Neural cell (in vitro differentiated cells): ENCODE measurements around the gene SNAPC5. TPM values are rescaled to one million over a fixed set of nuclear protein-coding genes. Genes with fewer than 3 reads are reported as not detected.

Experiments
- H2AFZ ChIP-seq: fragments of 200-600, 300-800 bp; sonication (generic), shearing (Covaris generic); 2 replicates; pipeline ENCODE4 v1.6.0; 2014; ENCODE audit warnings: low read depth, mild to moderate bottlenecking, antibody characterized with exemption, low read length, moderate library complexity
- H3F3A ChIP-seq: fragments of 200-600 bp; shearing (Covaris generic); 2 replicates; pipeline ENCODE4 v1.6.1; 2016; ENCODE audit warnings: mild to moderate bottlenecking, moderate library complexity, mixed read lengths, antibody characterized with exemption, low read length; ENCODE audit not compliant: insufficient read depth, poor library complexity, severe bottlenecking
- H3K27ac ChIP-seq: fragments of 200-600, 300-800 bp; sonication (generic), shearing (Covaris generic); 2 replicates; pipeline ENCODE4 v1.5.1; 2014; ENCODE audit warnings: mild to moderate bottlenecking, low read length, moderate library complexity
- H3K27me3 ChIP-seq: fragments of 300-800, 200-600 bp; sonication (generic), shearing (Covaris generic); 2 replicates; pipeline ENCODE4 v1.6.0; 2014; ENCODE audit warnings: mild to moderate bottlenecking, low read depth, low read length, moderate library complexity; ENCODE audit not compliant: insufficient read depth
- H3K36me3 ChIP-seq: fragments of 300-800, 200-600 bp; sonication (generic), shearing (Covaris generic); 2 replicates; pipeline ENCODE4 v1.5.1; 2014; ENCODE audit warnings: mild to moderate bottlenecking, antibody characterized with exemption, low read length, moderate library complexity; ENCODE audit not compliant: insufficient read depth
- H3K4me2 ChIP-seq: fragments of 300-800, 200-600 bp; sonication (generic), shearing (Covaris generic); 2 replicates; pipeline ENCODE4 v1.6.0; 2014; ENCODE audit warnings: mild to moderate bottlenecking, low read length
- H3K4me3 ChIP-seq: fragments of 300-800, 200-600 bp; sonication (generic), shearing (Covaris generic); 2 replicates; pipeline ENCODE4 v1.5.1; 2014; ENCODE audit warnings: mild to moderate bottlenecking, low read length, moderate library complexity
- H3K79me2 ChIP-seq: fragments of 200-600 bp; shearing (Covaris generic); replicated peaks from 2 replicates; pipeline ENCODE4 v1.6.0; 2014; ENCODE audit warnings: mild to moderate bottlenecking, low read length, moderate library complexity; ENCODE audit not compliant: insufficient read depth
- H3K9ac ChIP-seq: fragments of 300-800, 200-600 bp; sonication (generic), shearing (Covaris generic); 2 replicates; pipeline ENCODE4 v1.6.1; 2016; ENCODE audit warnings: mild to moderate bottlenecking, low read length, mixed read lengths
- H3K9me2 ChIP-seq: fragments of 200-600 bp; shearing (Covaris generic); 2 replicates; pipeline ENCODE4 v1.6.1; 2016; ENCODE audit warnings: mild to moderate bottlenecking, low read length, mixed read lengths; ENCODE audit not compliant: insufficient read depth
- H3K9me3 ChIP-seq: fragments of 200-600, 300-800 bp; sonication (generic), shearing (Covaris generic); 2 replicates; pipeline ENCODE4 v1.6.1; 2016; ENCODE audit warnings: mild to moderate bottlenecking, mixed run types, low read length, moderate library complexity, mixed read lengths
- H4K20me1 ChIP-seq: fragments of 200-600 bp; shearing (Covaris generic); 2 replicates; pipeline ENCODE4 v1.6.1; 2016; ENCODE audit warnings: mild to moderate bottlenecking, mixed run types; ENCODE audit not compliant: insufficient read depth
- EP300 ChIP-seq: fragments of 450-650 bp; conservative IDR thresholded peaks from 2 replicates; pipeline ENCODE4 v1.6.1; 2014; ENCODE audit warnings: antibody characterized with exemption, mild to moderate bottlenecking, moderate library complexity; ENCODE audit not compliant: poor library complexity, severe bottlenecking
- EZH2 ChIP-seq: fragments of 200-600, 300-800 bp; shearing (Covaris generic), sonication (generic); IDR thresholded peaks from 2 replicates; pipeline ENCODE4 v1.6.1; 2014; ENCODE audit warnings: antibody characterized with exemption, low read length, borderline replicate concordance, mild to moderate bottlenecking; ENCODE audit not compliant: insufficient read depth, poor library complexity, severe bottlenecking
- MXI1 ChIP-seq: fragments of 450-650 bp; conservative IDR thresholded peaks from 2 replicates; pipeline ENCODE4 v1.6.1; 2014; ENCODE audit warnings: antibody characterized with exemption, mild to moderate bottlenecking; ENCODE audit not compliant: poor library complexity, severe bottlenecking
- POLR2AphosphoS5 ChIP-seq: IDR thresholded peaks from 2 replicates; pipeline ENCODE4 v1.6.1; 2012
- RAD21 ChIP-seq: fragments of 450-650 bp; conservative IDR thresholded peaks from 2 replicates; pipeline ENCODE4 v1.6.1; 2014; ENCODE audit warnings: antibody characterized with exemption, mild to moderate bottlenecking, moderate library complexity
- SMC3 ChIP-seq: fragments of 450-650 bp; conservative IDR thresholded peaks from 2 replicates; pipeline ENCODE4 v1.6.1; 2014; ENCODE audit warnings: antibody characterized with exemption, mild to moderate bottlenecking, moderate library complexity; ENCODE audit not compliant: poor library complexity
- TAF1 ChIP-seq: IDR thresholded peaks from 2 replicates; pipeline ENCODE4 v1.6.1; 2012; ENCODE audit warnings: low read depth
- polyA plus RNA-seq: library from polyadenylated mRNA; depleted of rRNA; stranded (reverse); fragments of >200 nt; gene quantifications from 2 replicates; pipeline ENCODE4 v1.2.3, GENCODE V29; 2014
- TF ChIP-seq, protein P1 (sequence below): fragments of 450-650 bp; IDR thresholded peaks from 2 replicates; pipeline ENCODE4 v1.5.1; 2014; ENCODE audit warnings: antibody characterized with exemption, mild to moderate bottlenecking, moderate library complexity; ENCODE audit not compliant: poor library complexity, severe bottlenecking
- TF ChIP-seq, protein P2 (sequence below): IDR thresholded peaks from 2 replicates; pipeline ENCODE4 v1.6.1; 2012; ENCODE audit warnings: borderline replicate concordance

The SNAPC5 gene
- polyA plus RNA-seq, 1 donor from 2014 or later, result 62.3 TPM

DNA sequence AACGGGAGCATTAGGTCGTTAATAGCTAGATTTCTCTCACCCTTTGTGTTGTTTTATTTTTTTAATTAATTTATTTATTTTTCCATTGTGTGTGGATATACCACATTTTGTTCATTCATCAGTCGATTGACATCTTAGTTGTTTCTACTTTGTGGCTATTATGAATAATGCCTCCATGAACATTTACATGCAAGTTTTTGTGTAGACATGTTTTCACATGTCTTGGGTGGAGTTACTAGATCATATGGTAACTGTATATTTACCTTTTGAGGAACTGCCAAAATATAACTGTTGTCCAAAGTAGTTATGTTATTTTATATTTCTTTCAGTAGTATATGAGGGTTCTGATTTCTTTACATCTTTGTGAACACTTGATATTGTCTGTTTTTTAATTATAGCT is 26.4 kb upstream of the SNAPC5 start:
- Histone ChIP-seq H2AFZ (no peak overlapping the region), H3K9me3 (no peaks in the 10 kb centered on the region), H3K27ac (no peak overlapping the region), H3K27me3 (no peaks in the 10 kb centered on the region), H3K4me3 (no peak overlapping the region), H3K9me2 (no peaks in the 10 kb centered on the region), H3F3A (no peaks in the 10 kb centered on the region), H3K79me2 (no peaks in the 10 kb centered on the region), H3K36me3 (peaks cover 4% of the 10 kb centered on the region), H3K9ac (no peak overlapping the region), H4K20me1 (no peaks in the 10 kb centered on the region), H3K4me2 (no peak overlapping the region)
- TF ChIP-seq TAF1 (no peak), POLR2AphosphoS5 (no peak), MXI1 (no peak), EZH2 (no peak), RAD21 (no peak), SMC3 (no peak), EP300 (no peak)
- TF ChIP-seq, protein P1, sequence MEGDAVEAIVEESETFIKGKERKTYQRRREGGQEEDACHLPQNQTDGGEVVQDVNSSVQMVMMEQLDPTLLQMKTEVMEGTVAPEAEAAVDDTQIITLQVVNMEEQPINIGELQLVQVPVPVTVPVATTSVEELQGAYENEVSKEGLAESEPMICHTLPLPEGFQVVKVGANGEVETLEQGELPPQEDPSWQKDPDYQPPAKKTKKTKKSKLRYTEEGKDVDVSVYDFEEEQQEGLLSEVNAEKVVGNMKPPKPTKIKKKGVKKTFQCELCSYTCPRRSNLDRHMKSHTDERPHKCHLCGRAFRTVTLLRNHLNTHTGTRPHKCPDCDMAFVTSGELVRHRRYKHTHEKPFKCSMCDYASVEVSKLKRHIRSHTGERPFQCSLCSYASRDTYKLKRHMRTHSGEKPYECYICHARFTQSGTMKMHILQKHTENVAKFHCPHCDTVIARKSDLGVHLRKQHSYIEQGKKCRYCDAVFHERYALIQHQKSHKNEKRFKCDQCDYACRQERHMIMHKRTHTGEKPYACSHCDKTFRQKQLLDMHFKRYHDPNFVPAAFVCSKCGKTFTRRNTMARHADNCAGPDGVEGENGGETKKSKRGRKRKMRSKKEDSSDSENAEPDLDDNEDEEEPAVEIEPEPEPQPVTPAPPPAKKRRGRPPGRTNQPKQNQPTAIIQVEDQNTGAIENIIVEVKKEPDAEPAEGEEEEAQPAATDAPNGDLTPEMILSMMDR, result no peak
- TF ChIP-seq, protein P2, sequence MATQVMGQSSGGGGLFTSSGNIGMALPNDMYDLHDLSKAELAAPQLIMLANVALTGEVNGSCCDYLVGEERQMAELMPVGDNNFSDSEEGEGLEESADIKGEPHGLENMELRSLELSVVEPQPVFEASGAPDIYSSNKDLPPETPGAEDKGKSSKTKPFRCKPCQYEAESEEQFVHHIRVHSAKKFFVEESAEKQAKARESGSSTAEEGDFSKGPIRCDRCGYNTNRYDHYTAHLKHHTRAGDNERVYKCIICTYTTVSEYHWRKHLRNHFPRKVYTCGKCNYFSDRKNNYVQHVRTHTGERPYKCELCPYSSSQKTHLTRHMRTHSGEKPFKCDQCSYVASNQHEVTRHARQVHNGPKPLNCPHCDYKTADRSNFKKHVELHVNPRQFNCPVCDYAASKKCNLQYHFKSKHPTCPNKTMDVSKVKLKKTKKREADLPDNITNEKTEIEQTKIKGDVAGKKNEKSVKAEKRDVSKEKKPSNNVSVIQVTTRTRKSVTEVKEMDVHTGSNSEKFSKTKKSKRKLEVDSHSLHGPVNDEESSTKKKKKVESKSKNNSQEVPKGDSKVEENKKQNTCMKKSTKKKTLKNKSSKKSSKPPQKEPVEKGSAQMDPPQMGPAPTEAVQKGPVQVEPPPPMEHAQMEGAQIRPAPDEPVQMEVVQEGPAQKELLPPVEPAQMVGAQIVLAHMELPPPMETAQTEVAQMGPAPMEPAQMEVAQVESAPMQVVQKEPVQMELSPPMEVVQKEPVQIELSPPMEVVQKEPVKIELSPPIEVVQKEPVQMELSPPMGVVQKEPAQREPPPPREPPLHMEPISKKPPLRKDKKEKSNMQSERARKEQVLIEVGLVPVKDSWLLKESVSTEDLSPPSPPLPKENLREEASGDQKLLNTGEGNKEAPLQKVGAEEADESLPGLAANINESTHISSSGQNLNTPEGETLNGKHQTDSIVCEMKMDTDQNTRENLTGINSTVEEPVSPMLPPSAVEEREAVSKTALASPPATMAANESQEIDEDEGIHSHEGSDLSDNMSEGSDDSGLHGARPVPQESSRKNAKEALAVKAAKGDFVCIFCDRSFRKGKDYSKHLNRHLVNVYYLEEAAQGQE, result no peak

DNA sequence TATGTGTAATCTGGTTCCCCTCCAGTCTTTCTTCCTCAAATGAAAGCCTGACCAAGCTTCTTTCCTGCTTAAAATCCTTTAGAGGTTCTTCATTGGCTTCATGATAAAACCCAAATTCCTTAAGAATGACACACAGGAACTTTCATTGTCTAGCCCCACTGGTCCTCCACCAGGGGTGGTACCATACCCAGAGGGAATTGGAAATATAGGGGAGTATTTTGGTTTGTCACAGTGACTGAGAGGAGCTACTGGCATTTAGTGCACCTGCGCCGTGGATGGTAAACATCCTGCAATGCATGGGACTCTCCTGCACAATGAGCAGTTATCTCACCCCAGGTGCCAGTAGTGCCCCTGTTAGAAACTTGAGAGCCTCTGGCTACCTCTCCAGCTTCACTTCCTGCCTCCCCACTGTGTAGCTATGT is 18.4 kb upstream of the SNAPC5 start:
- H3F3A ChIP-seq, result no peaks in the 10 kb centered on the region
- no peaks in the 10 kb centered on the region for H3K9me3 ChIP-seq
- H2AFZ ChIP-seq, result no peak overlapping the region
- no peak overlapping the region for H3K9ac ChIP-seq
- H3K79me2 ChIP-seq, result no peaks in the 10 kb centered on the region
- no peaks in the 10 kb centered on the region for H3K9me2 ChIP-seq
- no peak overlapping the region for H3K4me3 ChIP-seq
- H3K36me3 ChIP-seq, result no peaks in the 10 kb centered on the region
- H3K4me2 ChIP-seq, result no peak overlapping the region
- H3K27ac ChIP-seq, result no peak overlapping the region
- TF ChIP-seq MXI1, result no peak
- no peak for TF ChIP-seq TAF1
- no peak for TF ChIP-seq POLR2AphosphoS5
- no peak for TF ChIP-seq SMC3
- no peak for TF ChIP-seq RAD21
- no peak for TF ChIP-seq EZH2
- TF ChIP-seq, protein P2, result no peak
- TF ChIP-seq EP300, result no peak
- TF ChIP-seq, protein P1, result no peak
- no peaks in the 10 kb centered on the region for H4K20me1 ChIP-seq
- no peaks in the 10 kb centered on the region for H3K27me3 ChIP-seq
